Mucosa of descending colon (tissue), 3 donors: ENCODE results near the gene ACBD6. TPM values are rescaled to one million over a fixed set of nuclear protein-coding genes. Genes with fewer than 3 reads are reported as not detected.

Experiments
- ATAC-seq: fragments of 200-7000 bp; cut with Tn5 transposase; one replicate; pipeline ENCODE4 v1.9.1; 2020; ENCODE audit warnings: mild to moderate bottlenecking, moderate library complexity
- DNase-seq, 3 donors: peaks; one replicate each; pipeline ENCODE4 v3.0.0-alpha.2; 2020
- H3K36me3 ChIP-seq: fragments of 200-600 bp; one replicate; pipeline ENCODE4 v1.8.0; 2021; ENCODE audit warnings: low read depth, mild to moderate bottlenecking
- H3K4me1 ChIP-seq: fragments of 200-600 bp; one replicate; pipeline ENCODE4 v1.8.0; 2021; ENCODE audit warnings: low read depth, mild to moderate bottlenecking
- H3K4me3 ChIP-seq: fragments of 200-600 bp; one replicate; pipeline ENCODE4 v1.8.0; 2021; ENCODE audit warnings: mild to moderate bottlenecking
- H3K9me3 ChIP-seq: fragments of 200-600 bp; one replicate; pipeline ENCODE4 v1.8.0; 2021; ENCODE audit warnings: mild to moderate bottlenecking
- intact Hi-C, 2 donors: fragments of 100-400 bp; cut with DNase I in 1 of 2; cut with micrococcal nuclease in 1 of 2; formaldehyde crosslinking; loops; one replicate each; pipeline versions ENCODE4 v1.11.0 to v1.11.1; 2022; cut with DNase I, micrococcal nuclease
- total RNA-seq, 3 donors: library from RNA; stranded (reverse); fragmentation: NEBNext Ultra II Directional in 2 of 3; extraction: Animal tissue kit (Norgen Biotek cat#: 25700) in 2 of 3; gene quantifications; one replicate each; pipeline versions ENCODE4 v1.2.1 to v1.2.4, GENCODE V29; 2021 to 2023
- TF ChIP-seq, protein P1 (sequence below): fragments of 200-600 bp; IDR thresholded peaks from one replicate; pipeline ENCODE4 v1.8.0; 2022; ENCODE audit warnings: antibody characterized with exemption, mild to moderate bottlenecking
- donor health status: DM: no; HTN: no; CAD: no; lungs with moderate emphysema.
- donor health status: DM: no; HTN: no; CAD: no.
- donor health status: DM: no; HTN: yes; CAD: no.

Gene ACBD6
- total RNA-seq, 3 donors from 2014 or later: 23.3 to 32.8 (median 25.0) TPM

GRCh38 chr1:180290265-180291001 lies 211.9 kb downstream of the ACBD6 start:
- ATAC-seq: peak; percentile 49
- no peaks in the 10 kb centered on the region for H3K9me3 ChIP-seq
- TF ChIP-seq, protein P1, sequence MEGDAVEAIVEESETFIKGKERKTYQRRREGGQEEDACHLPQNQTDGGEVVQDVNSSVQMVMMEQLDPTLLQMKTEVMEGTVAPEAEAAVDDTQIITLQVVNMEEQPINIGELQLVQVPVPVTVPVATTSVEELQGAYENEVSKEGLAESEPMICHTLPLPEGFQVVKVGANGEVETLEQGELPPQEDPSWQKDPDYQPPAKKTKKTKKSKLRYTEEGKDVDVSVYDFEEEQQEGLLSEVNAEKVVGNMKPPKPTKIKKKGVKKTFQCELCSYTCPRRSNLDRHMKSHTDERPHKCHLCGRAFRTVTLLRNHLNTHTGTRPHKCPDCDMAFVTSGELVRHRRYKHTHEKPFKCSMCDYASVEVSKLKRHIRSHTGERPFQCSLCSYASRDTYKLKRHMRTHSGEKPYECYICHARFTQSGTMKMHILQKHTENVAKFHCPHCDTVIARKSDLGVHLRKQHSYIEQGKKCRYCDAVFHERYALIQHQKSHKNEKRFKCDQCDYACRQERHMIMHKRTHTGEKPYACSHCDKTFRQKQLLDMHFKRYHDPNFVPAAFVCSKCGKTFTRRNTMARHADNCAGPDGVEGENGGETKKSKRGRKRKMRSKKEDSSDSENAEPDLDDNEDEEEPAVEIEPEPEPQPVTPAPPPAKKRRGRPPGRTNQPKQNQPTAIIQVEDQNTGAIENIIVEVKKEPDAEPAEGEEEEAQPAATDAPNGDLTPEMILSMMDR: no peak
- H3K4me3 ChIP-seq: no peak overlapping the region
- intact Hi-C loops: no loop called here
- DNase-seq: no peak
- H3K36me3 ChIP-seq: no peaks in the 10 kb centered on the region
- no peaks in the 10 kb centered on the region for H3K4me1 ChIP-seq

- ATAC-seq (no peak), DNase-seq (no peak)
- H3K36me3 ChIP-seq: no peaks in the 10 kb centered on the region
- intact Hi-C loops: no loop called here
- TF ChIP-seq, protein P1: no peak
- no peak overlapping the region for H3K4me3 ChIP-seq
- H3K9me3 ChIP-seq: no peaks in the 10 kb centered on the region
- H3K4me1 ChIP-seq: no peaks in the 10 kb centered on the region
These were observed 213.4 kb downstream of the ACBD6 start for GRCh38 chr1:180288940-180289339.

GRCh38 chr1:180287988-180288705 lies 214.2 kb downstream of the ACBD6 start:
- peak; percentile 34 for ATAC-seq
- no peaks in the 10 kb centered on the region for H3K36me3 ChIP-seq
- intact Hi-C loops: no loop called here
- TF ChIP-seq, protein P1: no peak
- no peak for DNase-seq
- no peaks in the 10 kb centered on the region for H3K4me1 ChIP-seq
- no peaks in the 10 kb centered on the region for H3K9me3 ChIP-seq
- H3K4me3 ChIP-seq: no peak overlapping the region

DNA sequence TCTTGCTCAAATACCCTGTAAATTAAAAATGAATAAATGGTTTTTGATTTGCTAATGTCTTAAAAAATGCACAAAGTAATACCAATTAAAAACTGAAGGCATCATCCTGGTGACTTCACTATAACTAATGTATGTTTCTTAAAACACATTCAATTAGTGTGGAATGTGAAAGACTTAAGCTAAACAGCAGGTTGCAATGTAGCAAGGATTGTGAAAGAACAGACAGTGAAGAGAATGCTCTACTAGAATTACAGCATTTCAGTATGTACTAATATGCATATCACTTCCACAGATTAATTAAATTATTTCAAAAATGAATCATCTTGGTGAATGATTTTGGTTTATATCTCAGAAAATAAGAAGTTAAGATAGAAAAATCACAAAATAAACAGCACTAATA lies 216.0 kb downstream of the ACBD6 start:
- intact Hi-C loops: no loop called here
- H3K4me3 ChIP-seq: no peak overlapping the region
- no peaks in the 10 kb centered on the region for H3K4me1 ChIP-seq

GRCh38 chr1:180283098-180283497 lies 219.3 kb downstream of the ACBD6 start:
- no peak overlapping the region for H3K4me3 ChIP-seq
- ATAC-seq: no peak
- H3K4me1 ChIP-seq: no peaks in the 10 kb centered on the region
- TF ChIP-seq, protein P1: no peak
- no peaks in the 10 kb centered on the region for H3K36me3 ChIP-seq
- intact Hi-C loops: no loop called here
- no peaks in the 10 kb centered on the region for H3K9me3 ChIP-seq
- DNase-seq: no peak

More for the DNA sequence above, 216.0 kb downstream of the ACBD6 start:
- DNase-seq: no peak
- no peaks in the 10 kb centered on the region for H3K36me3 ChIP-seq
- H3K9me3 ChIP-seq: no peaks in the 10 kb centered on the region
- ATAC-seq: no peak
- TF ChIP-seq, protein P1: no peak
